ENCODE data around the gene GALNT13.

The GALNT13 gene

GRCh38 chr2:154480521-154480920 lies 608.8 kb downstream of the GALNT13 start:
- no peak for DNase-seq (ENCODE audit: low read depth, low spot score)

DNA sequence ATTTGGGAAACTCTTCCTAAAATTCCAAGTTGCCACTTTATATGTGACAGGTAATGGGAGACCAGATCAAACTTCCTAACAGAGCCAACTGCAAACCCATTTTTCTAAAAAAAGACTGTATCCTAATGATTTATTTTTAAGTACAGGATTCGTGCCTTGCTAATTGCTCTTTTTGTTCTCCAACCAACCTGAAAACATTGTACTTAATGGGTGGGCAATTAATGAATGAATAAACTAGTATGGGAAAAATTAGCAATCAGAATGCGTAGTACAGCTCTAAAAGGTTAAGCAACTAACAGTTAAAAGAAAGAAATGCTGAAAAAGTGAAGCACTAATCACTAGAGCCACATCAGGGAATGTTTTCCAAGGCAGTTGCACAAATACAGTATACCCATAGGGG lies 609.6 kb downstream of the GALNT13 start:
- no peak for DNase-seq (ENCODE audit: low read depth, low spot score)

- no peak for DNase-seq (ENCODE audit: low read depth, low spot score)
Measured at GRCh38 chr2:154484338-154485099, 612.8 kb downstream of the GALNT13 start.

DNA sequence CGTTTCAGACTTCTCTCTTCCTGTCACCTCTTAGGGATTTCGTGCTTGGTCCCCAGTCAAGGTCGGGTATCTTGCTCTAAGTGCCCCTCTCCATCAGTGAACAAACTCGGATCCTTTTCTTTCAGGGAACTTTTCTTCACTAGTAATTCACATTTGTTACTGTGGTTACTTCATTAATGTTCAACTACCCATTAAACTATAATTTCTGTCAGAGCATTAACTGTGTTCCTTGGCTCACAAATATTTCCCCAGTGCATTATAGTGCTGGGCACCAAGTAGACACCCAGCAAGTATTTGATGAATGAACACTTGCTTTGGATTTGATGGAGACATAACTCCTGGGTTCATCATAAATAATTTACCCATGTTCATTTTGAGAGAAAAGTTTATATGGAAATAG lies 617.1 kb downstream of the GALNT13 start:
- no peak for DNase-seq (ENCODE audit: low read depth, low spot score)

GRCh38 chr2:154489266-154489858 lies 617.6 kb downstream of the GALNT13 start:
- DNase-seq (ENCODE audit: low read depth, low spot score) = no peak

- no peak for DNase-seq (ENCODE audit: low read depth, low spot score)
Measured at GRCh38 chr2:154490530-154490929, 618.8 kb downstream of the GALNT13 start.

GRCh38 chr2:154495455-154495868 lies 623.7 kb downstream of the GALNT13 start:
- DNase-seq (ENCODE audit: low read depth, low spot score) = no peak

GRCh38 chr2:154497019-154497418 lies 625.3 kb downstream of the GALNT13 start:
- no peak for DNase-seq (ENCODE audit: low read depth, low spot score)

All from ELF-1 (cell line).